Measurements from ENCODE around the gene RNF4.

GRCh38 chr4:2434420-2434819, 34.5 kb upstream of the RNF4 start:
- TF ChIP-seq TOX (CRISPR knock-in tag; IDR thresholded peaks at IDR 0.05; ENCODE audit: borderline replicate concordance): no peak
- no peak for TF ChIP-seq PATZ1 (CRISPR knock-in tag; IDR thresholded peaks at IDR 0.05; ENCODE audit: borderline replicate concordance)
- TF ChIP-seq OSR1 (CRISPR knock-in tag; IDR thresholded peaks at IDR 0.05): no peak
- TF ChIP-seq POU6F1 (CRISPR knock-in tag; IDR thresholded peaks at IDR 0.05; ENCODE audit: borderline replicate concordance, low read depth): no peak
- TF ChIP-seq ZNF70 (CRISPR knock-in tag; IDR thresholded peaks at IDR 0.05): no peak

Measured in SK-N-SH treated with all-trans-retinoic acid at 6 μM for 48 hours (cell line).